GM12873 (cell line): ENCODE data around the gene SEMA4C.

ENCODE experiments used
- TF ChIP-seq, protein P1 (sequence below): IDR thresholded peaks from 2 replicates; pipeline ENCODE4 v1.5.1; 2012; ENCODE audit warnings: low read depth, mild to moderate bottlenecking, moderate library complexity, low read length, control low read depth; ENCODE audit not compliant: insufficient read depth; ENCODE audit errors: missing control alignments

The SEMA4C gene

DNA sequence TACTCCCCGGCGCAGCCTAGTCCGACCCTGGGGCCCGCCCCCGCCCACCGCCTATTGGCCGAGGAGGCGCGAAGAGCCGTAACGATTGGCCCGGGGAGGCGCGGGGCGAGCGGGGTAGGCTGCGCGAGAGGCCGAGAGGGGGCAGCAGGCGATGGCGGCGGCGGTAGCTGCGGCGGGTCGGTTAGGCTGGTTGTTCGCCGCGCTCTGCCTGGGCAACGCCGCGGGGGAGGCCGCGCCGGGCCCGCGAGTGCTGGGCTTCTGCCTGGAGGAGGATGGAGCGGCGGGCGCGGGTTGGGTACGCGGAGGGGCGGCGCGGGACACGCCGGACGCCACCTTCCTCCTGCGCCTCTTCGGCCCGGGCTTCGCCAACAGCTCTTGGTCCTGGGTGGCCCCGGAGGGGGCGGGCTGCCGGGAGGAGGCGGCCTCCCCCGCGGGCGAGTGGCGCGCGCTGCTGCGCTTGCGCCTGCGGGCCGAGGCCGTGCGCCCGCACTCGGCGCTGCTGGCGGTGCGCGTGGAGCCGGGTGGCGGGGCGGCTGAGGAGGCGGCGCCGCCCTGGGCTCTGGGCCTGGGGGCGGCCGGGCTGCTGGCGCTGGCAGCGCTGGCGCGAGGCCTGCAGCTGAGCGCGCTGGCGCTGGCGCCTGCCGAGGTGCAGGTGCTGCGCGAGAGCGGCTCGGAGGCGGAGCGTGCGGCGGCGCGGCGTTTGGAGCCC lies 53.6 kb downstream of the SEMA4C start, which contains the start of gene CNNM3:
Gene CNNM3 (plus strand): TSS at position 142 of the 709 bp plus-strand sequence. CDS start 10 bp downstream, at position 152.
- TF ChIP-seq, protein P1, sequence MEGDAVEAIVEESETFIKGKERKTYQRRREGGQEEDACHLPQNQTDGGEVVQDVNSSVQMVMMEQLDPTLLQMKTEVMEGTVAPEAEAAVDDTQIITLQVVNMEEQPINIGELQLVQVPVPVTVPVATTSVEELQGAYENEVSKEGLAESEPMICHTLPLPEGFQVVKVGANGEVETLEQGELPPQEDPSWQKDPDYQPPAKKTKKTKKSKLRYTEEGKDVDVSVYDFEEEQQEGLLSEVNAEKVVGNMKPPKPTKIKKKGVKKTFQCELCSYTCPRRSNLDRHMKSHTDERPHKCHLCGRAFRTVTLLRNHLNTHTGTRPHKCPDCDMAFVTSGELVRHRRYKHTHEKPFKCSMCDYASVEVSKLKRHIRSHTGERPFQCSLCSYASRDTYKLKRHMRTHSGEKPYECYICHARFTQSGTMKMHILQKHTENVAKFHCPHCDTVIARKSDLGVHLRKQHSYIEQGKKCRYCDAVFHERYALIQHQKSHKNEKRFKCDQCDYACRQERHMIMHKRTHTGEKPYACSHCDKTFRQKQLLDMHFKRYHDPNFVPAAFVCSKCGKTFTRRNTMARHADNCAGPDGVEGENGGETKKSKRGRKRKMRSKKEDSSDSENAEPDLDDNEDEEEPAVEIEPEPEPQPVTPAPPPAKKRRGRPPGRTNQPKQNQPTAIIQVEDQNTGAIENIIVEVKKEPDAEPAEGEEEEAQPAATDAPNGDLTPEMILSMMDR: peak; percentile 51

DNA sequence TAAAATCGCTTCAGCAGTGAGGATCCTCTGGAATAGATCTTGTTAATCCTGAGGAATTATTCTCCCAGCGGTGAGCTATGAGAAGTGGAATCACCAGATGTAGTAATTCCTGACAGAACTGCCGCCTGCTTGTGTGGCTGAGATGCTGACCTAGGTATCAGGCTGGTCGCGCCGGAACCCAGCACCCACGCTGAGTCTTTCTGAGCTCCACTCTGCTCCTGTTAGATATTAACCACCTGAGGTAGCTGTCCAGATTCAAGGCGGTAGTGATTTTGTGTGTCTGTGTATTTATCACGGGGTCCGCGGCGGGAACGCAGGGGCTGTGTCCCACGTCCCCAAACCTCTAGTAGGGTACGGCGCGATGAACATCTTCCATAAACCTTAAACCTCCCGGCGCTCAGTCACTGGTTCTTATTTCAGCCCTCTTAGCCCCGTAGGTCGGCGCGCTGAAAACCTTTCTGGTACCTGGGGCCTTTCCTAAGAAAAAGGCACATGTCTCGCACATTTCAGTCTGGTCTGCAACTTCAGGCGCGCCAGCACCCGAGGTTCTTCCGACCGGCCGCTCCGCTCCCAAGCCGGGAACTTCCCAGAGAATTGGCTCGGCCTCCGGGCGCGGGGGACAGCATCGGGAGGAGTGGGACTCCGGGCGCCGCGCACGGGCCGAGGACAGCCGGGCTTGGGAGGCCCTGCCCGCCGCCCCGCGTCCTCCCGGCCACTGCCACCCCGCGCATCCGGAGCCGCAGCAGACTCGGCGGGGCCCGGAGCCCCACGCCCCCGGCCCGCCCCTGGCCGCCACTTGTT lies 54.4 kb downstream of the SEMA4C start:
- TF ChIP-seq, protein P1: no peak

DNA sequence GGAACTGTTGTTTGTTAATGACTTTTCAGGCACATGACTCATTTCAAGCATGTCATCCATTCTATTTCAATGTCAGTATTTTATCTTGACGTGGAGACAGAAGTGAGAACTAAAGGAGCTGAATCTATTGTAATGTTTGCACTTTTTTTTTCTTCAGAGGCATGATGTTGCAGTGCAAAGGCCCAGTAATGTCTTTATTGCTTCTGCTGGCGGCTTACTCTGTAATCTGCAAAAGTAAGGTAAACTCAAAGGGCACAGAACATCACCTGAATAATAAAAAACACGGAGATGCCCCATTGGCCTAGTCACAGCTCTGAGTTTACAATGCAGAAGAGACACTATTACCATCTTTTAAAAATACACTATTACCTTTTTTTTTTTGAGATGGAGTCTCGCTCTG lies 56.2 kb downstream of the SEMA4C start:
- TF ChIP-seq, protein P1: no peak

DNA sequence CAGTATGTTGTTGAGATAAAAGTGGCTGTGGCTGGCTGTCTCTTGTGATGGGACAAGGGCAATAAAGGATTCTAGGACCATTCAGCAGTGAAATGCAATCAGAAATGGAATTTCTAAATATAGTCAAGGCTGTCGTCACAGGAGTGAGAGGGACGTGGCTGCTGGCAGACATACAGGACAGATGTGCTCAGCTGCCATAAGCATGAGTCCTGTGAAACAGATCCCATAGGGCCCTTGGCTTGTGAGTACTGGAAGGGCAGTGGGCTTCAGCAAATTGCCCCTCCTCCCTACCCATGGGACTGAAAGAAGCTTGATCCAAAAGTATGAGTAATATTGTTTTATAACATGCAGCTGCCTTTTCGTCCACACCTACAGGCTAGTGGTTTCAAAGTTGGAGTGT lies 58.0 kb downstream of the SEMA4C start:
- TF ChIP-seq, protein P1: no peak

DNA sequence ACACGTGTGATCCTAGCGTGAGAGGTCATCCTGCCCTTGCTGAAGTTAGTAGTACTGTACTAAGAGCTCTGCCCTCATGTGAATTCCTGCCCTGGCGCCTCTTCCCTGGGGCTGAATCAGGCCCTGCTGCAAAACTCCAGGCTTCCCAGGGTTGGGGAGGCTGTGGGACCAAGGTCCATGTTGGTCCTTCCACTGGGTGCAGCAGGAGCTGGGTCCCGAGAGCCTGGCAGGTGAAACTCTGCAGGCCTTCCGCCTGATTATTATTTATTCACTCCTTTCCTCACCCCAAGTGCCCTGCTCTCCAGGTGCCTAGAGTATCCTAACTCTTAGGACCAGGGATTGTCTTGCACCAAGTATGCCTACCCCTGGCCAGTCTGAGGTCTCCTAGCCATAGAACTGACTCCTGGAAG lies 59.1 kb downstream of the SEMA4C start:
- TF ChIP-seq, protein P1: no peak

DNA sequence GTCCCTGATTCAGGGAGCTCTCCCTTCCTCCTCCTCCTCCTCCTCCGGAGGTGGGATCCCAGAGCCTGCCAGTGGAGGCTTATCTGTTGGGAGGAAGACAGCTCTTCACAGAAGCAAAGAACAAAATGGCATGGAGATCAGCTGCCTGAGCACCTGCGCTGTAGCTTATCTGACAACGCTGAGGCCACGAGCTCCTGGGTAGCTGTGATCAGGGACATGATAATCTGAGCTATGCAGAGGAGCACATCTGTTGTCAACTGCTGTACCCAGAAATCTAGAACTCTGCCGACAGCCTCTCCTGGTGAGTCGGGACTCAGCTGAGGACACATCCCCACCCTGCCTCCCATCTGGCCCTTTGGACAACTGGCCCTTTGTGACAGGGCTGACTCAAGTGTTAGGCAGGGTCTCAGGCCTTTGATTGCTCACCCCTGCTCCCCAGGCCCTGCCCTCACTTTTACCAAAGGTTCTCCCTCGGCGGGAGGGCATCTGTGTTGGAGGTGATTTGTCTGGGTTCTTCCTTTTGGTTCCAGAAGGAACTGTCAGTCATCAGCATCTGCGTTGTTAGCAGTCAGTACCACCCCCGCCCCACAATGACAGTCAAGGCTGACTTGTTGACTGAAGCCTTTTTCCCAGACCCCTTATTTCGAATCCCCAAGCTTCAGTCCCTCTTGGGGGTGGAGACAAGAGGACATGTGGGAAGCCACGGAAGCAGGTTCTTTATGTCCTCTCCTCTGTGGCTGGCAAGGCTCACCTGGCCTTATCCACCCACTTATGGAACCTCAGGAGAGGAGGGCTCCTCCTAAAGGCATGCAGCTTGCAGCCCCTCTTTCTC lies 59.7 kb downstream of the SEMA4C start:
- TF ChIP-seq, protein P1: no peak
